ENCODE results near the gene HSF5.

Gene HSF5

GRCh38 chr17:58525239-58525638, 37.0 kb upstream of the HSF5 start:
- H3K9ac ChIP-seq (ENCODE audit: low read length) = no peak overlapping the region
- no peaks in the 10 kb centered on the region for H3K9me2 ChIP-seq (replicated peaks; ENCODE audit: insufficient read depth, low read length)
- no peak overlapping the region for H3K4me3 ChIP-seq (ENCODE audit: low read length)
- TF ChIP-seq EZH2phosphoT487 (IDR thresholded peaks at IDR 0.05; ENCODE audit: low read length) = no peak
- no peak for DNase-seq
- H3F3A ChIP-seq (ENCODE audit: insufficient read depth, low read length) = no peaks in the 10 kb centered on the region
- H3K27ac ChIP-seq (ENCODE audit: low read length) = no peak overlapping the region
- no peaks in the 10 kb centered on the region for H3K36me3 ChIP-seq (replicated peaks; ENCODE audit: insufficient read depth, low read length)
- no peaks in the 10 kb centered on the region for H3K9me3 ChIP-seq (replicated peaks; ENCODE audit: insufficient read depth, low read length)
- peaks cover 7% of the 10 kb centered on the region; the same call in 1 of the 2 replicates for H3K4me1 ChIP-seq (ENCODE audit: low read length)
- peaks cover 8% of the 10 kb centered on the region for H3K27me3 ChIP-seq (replicated peaks; ENCODE audit: insufficient read depth, low read length)
- H4K20me1 ChIP-seq (ENCODE audit: insufficient read depth, low read length) = no peaks in the 10 kb centered on the region
- H3K79me2 ChIP-seq (ENCODE audit: low read length) = no peaks in the 10 kb centered on the region
- no peak overlapping the region for H3K4me2 ChIP-seq (ENCODE audit: low read depth, low read length)
- H2AFZ ChIP-seq (ENCODE audit: low read length) = no peak overlapping the region

- H3K4me1 ChIP-seq (ENCODE audit: low read length) = peaks cover 5% of the 10 kb centered on the region
- no peaks in the 10 kb centered on the region for H4K20me1 ChIP-seq (ENCODE audit: insufficient read depth, low read length)
- H3K79me2 ChIP-seq (ENCODE audit: low read length) = peaks cover 8% of the 10 kb centered on the region
- H3K4me2 ChIP-seq (ENCODE audit: low read depth, low read length) = no peak overlapping the region
- H3K4me3 ChIP-seq (ENCODE audit: low read length) = no peak overlapping the region
- H3K36me3 ChIP-seq (replicated peaks; ENCODE audit: insufficient read depth, low read length) = no peaks in the 10 kb centered on the region
- H3K27ac ChIP-seq (ENCODE audit: low read length) = no peak overlapping the region
- no peak overlapping the region for H3K9ac ChIP-seq (ENCODE audit: low read length)
- H3K27me3 ChIP-seq (replicated peaks; ENCODE audit: insufficient read depth, low read length) = no peaks in the 10 kb centered on the region
- TF ChIP-seq CTCF (IDR thresholded peaks at IDR 0.05; ENCODE audit: low read length) (no peak), EZH2 (optimal IDR thresholded peaks at IDR 0.05; ENCODE audit: low read depth, low read length) (no peak), EZH2phosphoT487 (IDR thresholded peaks at IDR 0.05; ENCODE audit: low read length) (no peak)
- peaks cover 15% of the 10 kb centered on the region; the same call in 1 of the 2 replicates for H3F3A ChIP-seq (ENCODE audit: insufficient read depth, low read length)
- H3K9me3 ChIP-seq (replicated peaks; ENCODE audit: insufficient read depth, low read length) = no peaks in the 10 kb centered on the region
- no peak for DNase-seq
- no peaks in the 10 kb centered on the region for H3K9me2 ChIP-seq (replicated peaks; ENCODE audit: insufficient read depth, low read length)
- H2AFZ ChIP-seq (ENCODE audit: low read length) = no peak overlapping the region
Measured at GRCh38 chr17:58521680-58522079, 33.5 kb upstream of the HSF5 start.

GRCh38 chr17:58520843-58521430, 32.7 kb upstream of the HSF5 start:
- no peaks in the 10 kb centered on the region for H4K20me1 ChIP-seq (ENCODE audit: insufficient read depth, low read length)
- no peak overlapping the region for H2AFZ ChIP-seq (ENCODE audit: low read length)
- no peak for TF ChIP-seq EZH2phosphoT487 (IDR thresholded peaks at IDR 0.05; ENCODE audit: low read length)
- TF ChIP-seq CTCF (IDR thresholded peaks at IDR 0.05; ENCODE audit: low read length) = peak; percentile 47
- H3K9ac ChIP-seq (ENCODE audit: low read length) = no peak overlapping the region
- H3K36me3 ChIP-seq (replicated peaks; ENCODE audit: insufficient read depth, low read length) = no peaks in the 10 kb centered on the region
- no peaks in the 10 kb centered on the region for H3K9me2 ChIP-seq (replicated peaks; ENCODE audit: insufficient read depth, low read length)
- no peaks in the 10 kb centered on the region for H3K9me3 ChIP-seq (replicated peaks; ENCODE audit: insufficient read depth, low read length)
- peaks cover 15% of the 10 kb centered on the region for H3K79me2 ChIP-seq (ENCODE audit: low read length)
- no peak overlapping the region for H3K4me3 ChIP-seq (ENCODE audit: low read length)
- no peaks in the 10 kb centered on the region for H3K27me3 ChIP-seq (replicated peaks; ENCODE audit: insufficient read depth, low read length)
- peaks cover 8% of the 10 kb centered on the region for H3K4me1 ChIP-seq (ENCODE audit: low read length)
- peaks cover 20% of the 10 kb centered on the region; the same call in 1 of the 2 replicates for H3F3A ChIP-seq (ENCODE audit: insufficient read depth, low read length)
- H3K4me2 ChIP-seq (ENCODE audit: low read depth, low read length) = no peak overlapping the region
- no peak overlapping the region for H3K27ac ChIP-seq (ENCODE audit: low read length)
- peak; percentile 39 for DNase-seq

GRCh38 chr17:58517928-58518609, 29.9 kb upstream of the HSF5 start:
- Histone ChIP-seq H2AFZ (ENCODE audit: low read length) (peak overlapping the region; percentile 90), H4K20me1 (ENCODE audit: insufficient read depth, low read length) (no peaks in the 10 kb centered on the region), H3F3A (ENCODE audit: insufficient read depth, low read length) (peaks cover 33% of the 10 kb centered on the region), H3K4me1 (ENCODE audit: low read length) (peaks cover 22% of the 10 kb centered on the region), H3K36me3 (replicated peaks; ENCODE audit: insufficient read depth, low read length) (no peaks in the 10 kb centered on the region), H3K9me3 (replicated peaks; ENCODE audit: insufficient read depth, low read length) (no peaks in the 10 kb centered on the region), H3K9me2 (replicated peaks; ENCODE audit: insufficient read depth, low read length) (no peaks in the 10 kb centered on the region), H3K4me3 (ENCODE audit: low read length) (peak overlapping the region; percentile 99), H3K9ac (ENCODE audit: low read length) (peak overlapping the region; percentile 88), H3K79me2 (ENCODE audit: low read length) (peaks cover 26% of the 10 kb centered on the region), H3K27me3 (replicated peaks; ENCODE audit: insufficient read depth, low read length) (no peaks in the 10 kb centered on the region), H3K4me2 (ENCODE audit: low read depth, low read length) (peak overlapping the region; percentile 60), H3K27ac (ENCODE audit: low read length) (peak overlapping the region; percentile 85)
- TF ChIP-seq CTCF (IDR thresholded peaks at IDR 0.05; ENCODE audit: low read length) = no peak
- TF ChIP-seq EZH2 (optimal IDR thresholded peaks at IDR 0.05; ENCODE audit: low read depth, low read length) = no peak
- no peak for TF ChIP-seq EZH2phosphoT487 (IDR thresholded peaks at IDR 0.05; ENCODE audit: low read length)
- DNase-seq = peak; percentile 100

Data from MM.1S (cell line).